ENCODE measurements around the gene KRT81. TPM values are rescaled to one million over a fixed set of nuclear protein-coding genes. Genes with fewer than 3 reads are reported as not detected.

KRT81 gene
- not detected for total RNA-seq

GRCh38 chr12:52291267-52291935 lies at the start of gene KRT81:
Gene KRT81, minus strand, starts transcription at chr12:52291534. Its CDS starts 69 bp downstream, at chr12:52291465.
- intact Hi-C loops (cut with DNase I), result no loop called here
- H3K4me1 ChIP-seq, result no peaks in the 10 kb centered on the region
- WGBS, 2 donors, result 60 to 63% methylated on average over 3 to 18 of the region's 32 CpGs
- TF ChIP-seq CTCF (IDR thresholded peaks at IDR 0.05) (no peak), POLR2A (IDR thresholded peaks at IDR 0.05) (no peak)
- H3K27ac ChIP-seq, result no peak within 1 kb of the TSS
- no peak for DNase-seq
- H3K4me3 ChIP-seq, result no peak within 1 kb of the TSS
- no peaks in the 10 kb centered on the region for H3K36me3 ChIP-seq
- H3K9me3 ChIP-seq, result no peaks in the 10 kb centered on the region
- H3K27me3 ChIP-seq, result peaks cover 0 to 34% (median 0%) of the 10 kb centered on the region in 4 donors

- no peaks in the 10 kb centered on the region for H3K36me3 ChIP-seq
- WGBS, 2 donors, result 41 to 48% methylated on average over 10 of the region's 10 CpGs
- H3K4me3 ChIP-seq, result no peak overlapping the region
- H3K27me3 ChIP-seq, result peaks cover 0 to 23% (median 0%) of the 10 kb centered on the region in 4 donors
- peaks cover 0 to 15% (median 0%) of the 10 kb centered on the region in 3 donors for H3K9me3 ChIP-seq
- H3K27ac ChIP-seq, result peak overlapping the region in 1 of 4 donors; percentile 20
- H3K4me1 ChIP-seq, result peaks cover 8 to 18% (median 8%) of the 10 kb centered on the region in 3 donors
- intact Hi-C loops (cut with DNase I), result no loop called here
- DNase-seq, result no peak
- TF ChIP-seq POLR2A (IDR thresholded peaks at IDR 0.05), result no peak
- no peak for TF ChIP-seq CTCF (IDR thresholded peaks at IDR 0.05)
These were observed 47.1 kb upstream of the KRT81 start for GRCh38 chr12:52338241-52338960.

- WGBS, 2 donors, result 17 to 19% methylated on average over 1 of the region's 1 CpG
- intact Hi-C loops (cut with DNase I), result no loop called here
- peaks cover 8 to 18% (median 8%) of the 10 kb centered on the region in 3 donors for H3K4me1 ChIP-seq
- DNase-seq, result no peak
- H3K36me3 ChIP-seq, result no peaks in the 10 kb centered on the region
- no peak for TF ChIP-seq CTCF (IDR thresholded peaks at IDR 0.05)
- no peak for TF ChIP-seq POLR2A (IDR thresholded peaks at IDR 0.05)
- no peak overlapping the region for H3K27ac ChIP-seq
- H3K9me3 ChIP-seq, result peaks cover 0 to 15% (median 0%) of the 10 kb centered on the region in 3 donors
- no peak overlapping the region for H3K4me3 ChIP-seq
- peaks cover 0 to 18% (median 0%) of the 10 kb centered on the region in 4 donors for H3K27me3 ChIP-seq
These were observed 45.7 kb upstream of the KRT81 start for GRCh38 chr12:52337054-52337453.

GRCh38 chr12:52336641-52337040 lies 45.3 kb upstream of the KRT81 start:
- Histone ChIP-seq H3K27me3 (peaks cover 0 to 14% (median 0%) of the 10 kb centered on the region in 4 donors), H3K9me3 (peaks cover 0 to 15% (median 0%) of the 10 kb centered on the region in 3 donors), H3K4me3 (no peak overlapping the region), H3K4me1 (peaks cover 8 to 18% (median 8%) of the 10 kb centered on the region in 3 donors), H3K27ac (no peak overlapping the region), H3K36me3 (no peaks in the 10 kb centered on the region)
- no peak for DNase-seq
- intact Hi-C loops (cut with DNase I), result no loop called here
- TF ChIP-seq POLR2A (IDR thresholded peaks at IDR 0.05) (no peak), CTCF (IDR thresholded peaks at IDR 0.05) (no peak)
- WGBS, 2 donors, result 58 to 88% methylated on average over 2 of the region's 2 CpGs
